ENCODE results near the gene KHDC4. TPM values are rescaled to one million over a fixed set of nuclear protein-coding genes. Genes with fewer than 3 reads are reported as not detected.
A peak's percentile ranks its signal among the peaks of the same experiment; 100 is the strongest.

Gene KHDC4
- total RNA-seq, 3 donors from 2014 or later (not counting 1 experiment from before 2014, with no cell fraction given), result 61.9 to 101 (median 85.9) TPM

DNA sequence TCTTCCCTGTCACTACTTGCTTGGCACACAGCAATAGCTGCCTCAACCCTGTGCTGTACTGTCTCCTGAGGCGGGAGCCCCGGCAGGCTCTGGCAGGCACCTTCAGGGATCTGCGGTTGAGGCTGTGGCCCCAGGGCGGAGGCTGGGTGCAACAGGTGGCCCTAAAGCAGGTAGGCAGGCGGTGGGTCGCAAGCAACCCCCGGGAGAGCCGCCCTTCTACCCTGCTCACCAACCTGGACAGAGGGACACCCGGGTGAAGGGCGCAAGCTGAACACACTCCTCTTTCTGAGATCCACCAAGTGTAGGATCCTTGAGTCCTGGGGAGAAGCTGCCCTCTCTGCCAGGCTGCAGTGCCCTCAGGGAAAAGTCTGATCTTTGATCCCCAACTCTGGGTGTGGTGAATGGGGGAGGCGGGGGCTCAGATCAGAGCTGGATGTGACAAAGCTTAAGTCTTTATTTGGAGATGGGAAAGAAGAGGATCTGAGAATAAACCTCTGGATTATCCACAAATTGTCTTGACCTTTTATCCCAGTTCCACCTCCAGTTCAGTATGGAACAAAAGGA, 8.4 kb upstream of the KHDC4 start:
- Histone ChIP-seq H3K27me3 (ENCODE audit: control insufficient read depth, insufficient read depth, low read length) (no peaks in the 10 kb centered on the region), H3K9me3 (ENCODE audit: control insufficient read depth, insufficient read depth, low read length) (no peaks in the 10 kb centered on the region), H3K36me3 (ENCODE audit: control insufficient read depth, insufficient read depth, low read length) (peaks cover 13% of the 10 kb centered on the region), H3K4me3 (ENCODE audit: low read length) (no peak overlapping the region), H3K4me1 (ENCODE audit: control insufficient read depth, insufficient read depth, low read length) (peaks cover 74% of the 10 kb centered on the region), H3K27ac (ENCODE audit: low read length) (no peak overlapping the region)
- DNase-seq (no peak), ATAC-seq (no peak)
- WGBS (ENCODE audit: insufficient coverage), result 92% methylated on average over 11 of the region's 11 CpGs
- intact Hi-C loops (cut with micrococcal nuclease), result no loop called here
- Mint-ChIP-seq H3K4me3 (no peak overlapping the region), H3K4me1 (peaks cover 38 to 49% of the 10 kb centered on the region in 2 donors), H3K36me3 (peaks cover 8% of the 10 kb centered on the region), H3K27me3 (ENCODE audit: low read depth in 2 of 2) (no peaks in the 10 kb centered on the region), H3K9me3 (no peaks in the 10 kb centered on the region), H3K27ac (peak overlapping the region in 1 of 2 donors; percentile 40)
- TF ChIP-seq, protein P1, sequence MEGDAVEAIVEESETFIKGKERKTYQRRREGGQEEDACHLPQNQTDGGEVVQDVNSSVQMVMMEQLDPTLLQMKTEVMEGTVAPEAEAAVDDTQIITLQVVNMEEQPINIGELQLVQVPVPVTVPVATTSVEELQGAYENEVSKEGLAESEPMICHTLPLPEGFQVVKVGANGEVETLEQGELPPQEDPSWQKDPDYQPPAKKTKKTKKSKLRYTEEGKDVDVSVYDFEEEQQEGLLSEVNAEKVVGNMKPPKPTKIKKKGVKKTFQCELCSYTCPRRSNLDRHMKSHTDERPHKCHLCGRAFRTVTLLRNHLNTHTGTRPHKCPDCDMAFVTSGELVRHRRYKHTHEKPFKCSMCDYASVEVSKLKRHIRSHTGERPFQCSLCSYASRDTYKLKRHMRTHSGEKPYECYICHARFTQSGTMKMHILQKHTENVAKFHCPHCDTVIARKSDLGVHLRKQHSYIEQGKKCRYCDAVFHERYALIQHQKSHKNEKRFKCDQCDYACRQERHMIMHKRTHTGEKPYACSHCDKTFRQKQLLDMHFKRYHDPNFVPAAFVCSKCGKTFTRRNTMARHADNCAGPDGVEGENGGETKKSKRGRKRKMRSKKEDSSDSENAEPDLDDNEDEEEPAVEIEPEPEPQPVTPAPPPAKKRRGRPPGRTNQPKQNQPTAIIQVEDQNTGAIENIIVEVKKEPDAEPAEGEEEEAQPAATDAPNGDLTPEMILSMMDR (IDR thresholded peaks at IDR 0.05), result no peak

DNA sequence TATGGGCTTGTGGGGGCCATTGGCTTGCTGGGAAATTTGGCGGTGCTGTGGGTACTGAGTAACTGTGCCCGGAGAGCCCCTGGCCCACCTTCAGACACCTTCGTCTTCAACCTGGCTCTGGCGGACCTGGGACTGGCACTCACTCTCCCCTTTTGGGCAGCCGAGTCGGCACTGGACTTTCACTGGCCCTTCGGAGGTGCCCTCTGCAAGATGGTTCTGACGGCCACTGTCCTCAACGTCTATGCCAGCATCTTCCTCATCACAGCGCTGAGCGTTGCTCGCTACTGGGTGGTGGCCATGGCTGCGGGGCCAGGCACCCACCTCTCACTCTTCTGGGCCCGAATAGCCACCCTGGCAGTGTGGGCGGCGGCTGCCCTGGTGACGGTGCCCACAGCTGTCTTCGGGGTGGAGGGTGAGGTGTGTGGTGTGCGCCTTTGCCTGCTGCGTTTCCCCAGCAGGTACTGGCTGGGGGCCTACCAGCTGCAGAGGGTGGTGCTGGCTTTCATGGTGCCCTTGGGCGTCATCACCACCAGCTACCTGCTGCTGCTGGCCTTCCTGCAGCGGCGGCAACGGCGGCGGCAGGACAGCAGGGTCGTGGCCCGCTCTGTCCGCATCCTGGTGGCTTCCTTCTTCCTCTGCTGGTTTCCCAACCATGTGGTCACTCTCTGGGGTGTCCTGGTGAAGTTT, 7.8 kb upstream of the KHDC4 start:
- WGBS (ENCODE audit: insufficient coverage), result 85% methylated on average over 27 of the region's 29 CpGs
- Histone ChIP-seq H3K36me3 (ENCODE audit: control insufficient read depth, insufficient read depth, low read length) (peaks cover 6% of the 10 kb centered on the region), H3K4me1 (ENCODE audit: control insufficient read depth, insufficient read depth, low read length) (peaks cover 68% of the 10 kb centered on the region), H3K27me3 (ENCODE audit: control insufficient read depth, insufficient read depth, low read length) (no peaks in the 10 kb centered on the region), H3K27ac (ENCODE audit: low read length) (no peak overlapping the region), H3K4me3 (ENCODE audit: low read length) (no peak overlapping the region), H3K9me3 (ENCODE audit: control insufficient read depth, insufficient read depth, low read length) (no peaks in the 10 kb centered on the region)
- Mint-ChIP-seq H3K4me1 (peaks cover 35 to 47% of the 10 kb centered on the region in 2 donors), H3K4me3 (no peak overlapping the region), H3K36me3 (peaks cover 8% of the 10 kb centered on the region), H3K9me3 (no peaks in the 10 kb centered on the region), H3K27ac (peak overlapping the region in 1 of 2 donors; percentile 40), H3K27me3 (ENCODE audit: low read depth in 2 of 2) (no peaks in the 10 kb centered on the region)
- DNase-seq (no peak), ATAC-seq (no peak)
- intact Hi-C loops (cut with micrococcal nuclease), result no loop called here
- TF ChIP-seq, protein P1 (IDR thresholded peaks at IDR 0.05), result no peak

DNA sequence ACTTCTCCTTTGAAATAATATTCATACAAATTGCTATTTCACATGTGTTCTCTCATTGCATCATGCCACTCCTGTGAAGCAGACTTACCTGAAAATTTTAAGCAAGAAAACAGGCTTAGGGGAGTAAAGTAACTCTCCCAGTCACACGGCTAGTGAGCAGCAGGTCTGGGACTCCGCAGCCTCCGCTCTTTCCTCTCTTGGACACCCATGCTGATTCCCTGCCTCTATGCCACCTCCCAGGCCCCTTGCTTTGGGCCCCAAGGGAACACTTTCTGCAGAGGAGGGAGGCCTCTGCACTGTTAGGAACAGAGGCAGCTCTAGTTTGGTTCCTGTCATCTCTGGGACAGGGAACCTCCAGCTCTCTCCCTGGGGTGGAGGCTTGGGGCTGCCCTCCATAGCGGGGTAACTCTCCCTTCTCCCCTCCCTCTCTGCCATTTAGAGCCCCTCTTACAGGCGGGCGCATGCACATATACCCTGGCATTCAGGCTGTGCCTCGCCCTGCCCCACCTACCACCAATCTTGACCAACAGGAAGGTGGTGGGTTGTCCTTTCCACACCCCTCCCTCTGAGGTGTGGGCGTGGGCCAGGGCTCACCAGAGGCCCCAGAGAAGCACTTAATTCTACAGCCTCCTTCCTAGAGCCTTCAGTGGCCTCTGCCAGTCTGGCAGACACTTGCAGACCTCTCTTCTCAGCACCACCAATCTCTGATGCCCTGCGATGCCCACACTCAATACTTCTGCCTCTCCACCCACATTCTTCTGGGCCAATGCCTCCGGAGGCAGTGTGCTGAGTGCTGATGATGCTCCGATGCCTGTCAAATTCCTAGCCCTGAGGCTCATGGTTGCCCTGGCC, 7.0 kb upstream of the KHDC4 start, which contains the start of gene RXFP4:
Gene RXFP4 (plus strand): TSS at position 646 of the 852 bp plus-strand sequence. CDS start 72 bp downstream, at position 718.
- Mint-ChIP-seq H3K27me3 (ENCODE audit: low read depth in 2 of 2) (no peaks in the 10 kb centered on the region), H3K27ac (peak within 1 kb of the TSS in 1 of 2 donors; percentile 40), H3K36me3 (peaks cover under 1% of the 10 kb centered on the region), H3K4me3 (no peak within 1 kb of the TSS), H3K4me1 (peaks cover 27 to 39% of the 10 kb centered on the region in 2 donors), H3K9me3 (no peaks in the 10 kb centered on the region)
- H3K4me3 ChIP-seq (ENCODE audit: low read length), result no peak within 1 kb of the TSS
- no peak for DNase-seq
- no peaks in the 10 kb centered on the region for H3K36me3 ChIP-seq (ENCODE audit: control insufficient read depth, insufficient read depth, low read length)
- no peaks in the 10 kb centered on the region for H3K27me3 ChIP-seq (ENCODE audit: control insufficient read depth, insufficient read depth, low read length)
- H3K9me3 ChIP-seq (ENCODE audit: control insufficient read depth, insufficient read depth, low read length), result no peaks in the 10 kb centered on the region
- no peak for ATAC-seq
- H3K4me1 ChIP-seq (ENCODE audit: control insufficient read depth, insufficient read depth, low read length), result peaks cover 60% of the 10 kb centered on the region
- WGBS (ENCODE audit: insufficient coverage), result 64% methylated on average over 11 of the region's 11 CpGs
- TF ChIP-seq, protein P1 (IDR thresholded peaks at IDR 0.05), result no peak
- peak within 1 kb of the TSS; percentile 9 for H3K27ac ChIP-seq (ENCODE audit: low read length)
- intact Hi-C loops (cut with micrococcal nuclease), result no loop called here
